Measurements from ENCODE around the gene BLOC1S1.

DNA sequence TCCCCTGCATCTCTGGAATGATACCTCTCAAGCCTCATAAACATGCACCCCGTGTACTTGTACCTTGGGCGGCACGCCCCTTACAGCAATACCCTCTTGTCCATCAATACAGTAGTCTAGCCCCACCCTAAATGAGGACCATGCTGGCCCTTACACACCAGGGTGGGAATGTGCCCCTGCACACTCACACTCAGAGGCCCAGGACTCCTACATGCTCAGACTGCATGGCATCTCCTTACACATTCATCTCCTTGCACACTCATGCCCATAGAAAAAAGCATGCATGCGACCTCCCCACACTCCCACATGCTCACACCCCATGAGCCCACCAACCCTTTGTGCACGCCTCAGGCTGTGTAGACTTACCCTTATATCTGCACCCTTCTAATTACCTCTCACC, 30.2 kb upstream of the BLOC1S1 start:
- TF ChIP-seq CTCF (IDR thresholded peaks at IDR 0.05) (no peak), POLR2A (IDR thresholded peaks at IDR 0.05) (no peak)
